ENCODE measurements around the gene WDR33.

The WDR33 gene

DNA sequence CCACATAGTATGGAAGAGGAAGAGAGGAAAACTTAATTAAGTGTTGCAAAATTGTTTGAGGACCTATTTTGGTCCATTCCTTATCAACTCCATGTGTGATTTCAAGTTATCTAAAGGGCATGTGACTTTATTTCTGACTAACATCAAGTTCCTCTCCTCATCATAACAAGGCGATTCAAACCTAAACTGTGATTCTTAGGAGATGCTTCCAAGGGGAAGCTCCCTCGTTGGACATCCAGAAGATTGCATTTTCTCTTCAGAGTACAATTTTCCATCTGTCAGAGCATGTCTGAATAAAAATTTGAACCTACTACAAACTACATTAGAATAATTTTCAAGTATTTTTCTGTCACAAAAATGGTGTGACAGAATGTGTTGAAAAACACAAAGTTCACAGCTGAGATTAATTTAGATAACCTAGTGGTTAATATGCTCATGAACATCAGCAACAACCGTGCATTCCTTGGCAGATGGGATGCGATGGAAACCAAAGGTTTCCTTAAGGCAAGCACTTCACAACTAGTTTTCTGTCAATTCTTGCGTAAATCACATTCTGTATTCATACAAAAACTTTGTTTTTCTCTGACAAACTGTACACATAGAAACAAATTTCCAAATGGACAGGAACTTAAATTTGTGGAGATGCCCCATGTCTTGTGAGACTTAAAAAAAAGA is 105.4 kb downstream of the WDR33 start:
- TF ChIP-seq YY1 (IDR thresholded peaks at IDR 0.05; ENCODE audit: insufficient read depth, insufficient read length) (no peak), ZNF274 (IDR thresholded peaks at IDR 0.05; ENCODE audit: low read depth, low read length) (no peak), SUZ12 (IDR thresholded peaks at IDR 0.05; ENCODE audit: extremely low read depth, insufficient read depth, insufficient read length) (no peak)
- no peaks in the 10 kb centered on the region for H3K27me3 ChIP-seq (ENCODE audit: insufficient read depth, insufficient read length)
- H3K36me3 ChIP-seq (ENCODE audit: insufficient read depth, insufficient read length, low read length), result peaks cover 76% of the 10 kb centered on the region
- no peak overlapping the region for H3K9ac ChIP-seq (ENCODE audit: insufficient read length, low read depth)
- no peaks in the 10 kb centered on the region for H3K9me3 ChIP-seq (ENCODE audit: insufficient read depth, low read length)
- no peak overlapping the region for H3K4me3 ChIP-seq (ENCODE audit: insufficient read length, low read depth)
- no peak for DNase-seq (ENCODE audit: low read depth, low spot score)
- H3K4me1 ChIP-seq (ENCODE audit: insufficient read depth, insufficient read length), result peaks cover 6% of the 10 kb centered on the region

DNA sequence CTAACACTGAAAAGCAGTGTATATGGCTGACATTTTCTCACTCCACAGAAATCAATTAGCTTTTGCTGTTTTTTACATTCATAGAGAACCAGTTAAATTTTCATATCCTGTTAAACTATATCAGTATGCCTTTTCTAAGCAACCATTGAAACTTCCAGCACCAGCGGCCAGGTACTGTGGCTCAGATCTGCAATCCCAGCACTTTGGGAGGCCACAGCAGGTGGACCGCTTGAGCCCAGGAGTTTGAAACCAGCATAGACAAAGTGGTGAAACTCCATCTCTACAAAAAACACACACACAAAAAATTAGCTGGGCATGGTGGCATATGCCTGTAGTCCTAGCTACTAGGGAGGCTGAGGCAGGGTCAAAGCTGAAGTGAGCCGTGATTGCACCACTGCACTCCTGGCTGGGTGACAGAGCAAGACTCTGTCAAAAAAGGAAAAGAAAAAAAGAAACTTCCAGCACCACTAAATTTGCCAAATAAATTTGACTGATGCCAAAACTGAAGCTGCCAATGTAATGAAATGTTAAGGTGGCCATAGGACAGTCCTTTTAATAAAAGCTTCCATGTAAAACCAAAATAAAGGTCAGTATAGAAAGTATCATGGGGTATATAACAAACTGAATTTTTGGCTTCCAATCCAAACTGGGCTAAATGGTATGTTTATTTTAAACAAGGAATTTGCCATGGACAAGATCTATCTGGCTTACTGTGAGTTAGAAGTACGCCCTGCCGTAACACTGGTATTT is 106.2 kb downstream of the WDR33 start:
- Histone ChIP-seq H3K27me3 (ENCODE audit: insufficient read depth, insufficient read length) (no peaks in the 10 kb centered on the region), H3K4me3 (ENCODE audit: insufficient read length, low read depth) (no peak overlapping the region), H3K9me3 (ENCODE audit: insufficient read depth, low read length) (no peaks in the 10 kb centered on the region), H3K9ac (ENCODE audit: insufficient read length, low read depth) (no peak overlapping the region), H3K36me3 (ENCODE audit: insufficient read depth, insufficient read length, low read length) (peaks cover 69% of the 10 kb centered on the region), H3K4me1 (ENCODE audit: insufficient read depth, insufficient read length) (peaks cover 6% of the 10 kb centered on the region)
- DNase-seq (ENCODE audit: low read depth, low spot score), result no peak
- TF ChIP-seq SUZ12 (IDR thresholded peaks at IDR 0.05; ENCODE audit: extremely low read depth, insufficient read depth, insufficient read length) (no peak), YY1 (IDR thresholded peaks at IDR 0.05; ENCODE audit: insufficient read depth, insufficient read length) (no peak), ZNF274 (IDR thresholded peaks at IDR 0.05; ENCODE audit: low read depth, low read length) (no peak)

DNA sequence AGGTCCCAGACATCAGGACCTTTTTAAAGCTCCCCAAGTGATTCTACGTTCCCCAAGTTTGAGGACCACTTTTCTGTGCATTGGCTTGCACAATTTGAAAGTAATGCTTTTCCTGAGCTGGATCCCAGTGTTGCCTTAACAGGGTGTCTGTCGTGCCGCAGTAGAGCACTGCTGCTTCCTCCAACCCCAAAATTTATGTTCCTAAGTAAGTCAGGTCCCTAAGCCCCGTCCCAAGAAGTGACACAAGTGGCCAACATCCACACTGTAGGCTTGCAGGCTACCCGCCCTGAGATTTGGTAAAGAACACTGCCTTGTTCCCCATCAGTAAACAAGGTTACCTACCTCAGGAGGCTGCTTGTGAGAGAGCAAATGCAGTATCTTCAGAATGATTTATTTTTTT is 107.7 kb downstream of the WDR33 start:
- H3K9ac ChIP-seq (ENCODE audit: insufficient read length, low read depth), result no peak overlapping the region
- TF ChIP-seq YY1 (IDR thresholded peaks at IDR 0.05; ENCODE audit: insufficient read depth, insufficient read length), result no peak
- no peak for TF ChIP-seq SUZ12 (IDR thresholded peaks at IDR 0.05; ENCODE audit: extremely low read depth, insufficient read depth, insufficient read length)
- TF ChIP-seq ZNF274 (IDR thresholded peaks at IDR 0.05; ENCODE audit: low read depth, low read length), result no peak

DNA sequence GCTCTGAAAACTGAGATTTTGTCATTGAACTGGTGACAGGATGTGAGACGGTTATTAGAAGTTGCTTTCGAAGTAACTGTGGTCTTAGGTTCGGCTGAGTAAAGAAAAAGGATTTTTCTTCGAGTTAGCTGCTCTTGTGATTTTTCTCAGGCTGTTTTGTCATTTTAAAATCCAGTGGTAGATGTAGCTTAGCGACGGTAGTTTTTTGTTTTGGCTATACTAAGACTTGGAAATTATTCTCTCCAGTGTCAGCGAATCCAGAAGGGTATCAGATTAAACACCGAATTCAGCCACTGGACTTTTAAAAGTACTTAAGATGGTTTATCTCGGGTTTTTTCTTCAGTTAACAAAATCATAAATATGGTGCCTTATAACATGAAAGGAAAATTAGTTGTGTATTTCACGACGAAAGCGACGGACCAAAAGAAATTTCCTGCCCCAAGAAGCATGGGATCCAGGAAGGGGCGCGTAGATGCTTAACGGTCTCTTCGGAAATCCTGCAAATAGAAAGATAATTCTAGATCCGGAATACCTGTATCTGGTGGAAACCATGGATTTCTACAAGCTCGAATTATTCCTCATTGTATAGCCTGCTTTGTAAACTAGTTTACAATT is 108.5 kb downstream of the WDR33 start:
- H3K27me3 ChIP-seq (ENCODE audit: insufficient read depth, insufficient read length), result peaks cover 7% of the 10 kb centered on the region
- peaks cover 46% of the 10 kb centered on the region for H3K36me3 ChIP-seq (ENCODE audit: insufficient read depth, insufficient read length, low read length)
- peak overlapping the region; percentile 82 for H3K4me3 ChIP-seq (ENCODE audit: insufficient read length, low read depth)
- no peak for DNase-seq (ENCODE audit: low read depth, low spot score)
- H3K4me1 ChIP-seq (ENCODE audit: insufficient read depth, insufficient read length), result peaks cover 4% of the 10 kb centered on the region
- H3K9ac ChIP-seq (ENCODE audit: insufficient read length, low read depth), result peak overlapping the region; percentile 94
- no peaks in the 10 kb centered on the region for H3K9me3 ChIP-seq (ENCODE audit: insufficient read depth, low read length)
- TF ChIP-seq SUZ12 (IDR thresholded peaks at IDR 0.05; ENCODE audit: extremely low read depth, insufficient read depth, insufficient read length) (no peak), ZNF274 (IDR thresholded peaks at IDR 0.05; ENCODE audit: low read depth, low read length) (no peak), YY1 (IDR thresholded peaks at IDR 0.05; ENCODE audit: insufficient read depth, insufficient read length) (no peak)

More for the DNA sequence above, 107.7 kb downstream of the WDR33 start:
- Histone ChIP-seq H3K36me3 (ENCODE audit: insufficient read depth, insufficient read length, low read length) (peaks cover 53% of the 10 kb centered on the region), H3K4me1 (ENCODE audit: insufficient read depth, insufficient read length) (peaks cover 5% of the 10 kb centered on the region), H3K4me3 (ENCODE audit: insufficient read length, low read depth) (no peak overlapping the region), H3K27me3 (ENCODE audit: insufficient read depth, insufficient read length) (peaks cover 6% of the 10 kb centered on the region), H3K9me3 (ENCODE audit: insufficient read depth, low read length) (no peaks in the 10 kb centered on the region)
- DNase-seq (ENCODE audit: low read depth, low spot score), result no peak

DNA sequence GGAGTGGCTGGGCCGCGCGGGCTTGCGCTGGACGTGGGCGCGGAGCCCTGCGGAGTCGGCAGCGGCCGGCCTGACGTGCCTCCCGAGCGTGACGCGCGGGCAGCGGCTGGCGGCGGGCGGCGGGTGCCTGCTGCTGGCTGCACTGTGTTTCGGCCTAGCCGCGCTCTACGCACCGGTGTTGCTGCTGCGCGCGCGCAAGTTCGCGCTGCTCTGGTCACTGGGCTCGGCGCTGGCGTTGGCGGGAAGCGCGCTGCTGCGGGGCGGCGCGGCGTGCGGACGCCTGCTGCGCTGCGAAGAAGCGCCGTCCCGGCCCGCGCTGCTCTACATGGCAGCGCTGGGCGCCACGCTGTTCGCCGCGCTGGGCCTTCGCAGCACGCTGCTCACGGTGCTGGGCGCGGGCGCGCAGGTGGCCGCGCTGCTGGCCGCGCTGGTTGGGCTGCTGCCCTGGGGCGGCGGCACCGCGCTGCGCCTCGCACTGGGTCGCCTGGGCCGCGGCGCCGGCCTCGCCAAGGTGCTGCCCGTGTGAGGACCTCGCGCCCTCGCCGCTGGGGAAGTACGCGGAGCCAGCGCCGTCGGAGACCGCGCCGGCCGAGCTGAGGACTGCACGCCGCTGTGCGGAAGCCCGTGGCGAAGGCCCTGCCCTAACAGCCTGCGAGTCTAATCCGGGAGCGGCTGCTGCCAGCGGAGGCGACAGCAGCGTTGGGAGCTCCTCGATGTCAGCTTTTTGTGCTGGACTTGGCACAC is 109.1 kb downstream of the WDR33 start:
- Histone ChIP-seq H3K9ac (ENCODE audit: insufficient read length, low read depth) (peak overlapping the region; percentile 94), H3K4me3 (ENCODE audit: insufficient read length, low read depth) (peak overlapping the region; percentile 82), H3K36me3 (ENCODE audit: insufficient read depth, insufficient read length, low read length) (peaks cover 41% of the 10 kb centered on the region), H3K27me3 (ENCODE audit: insufficient read depth, insufficient read length) (peaks cover 7% of the 10 kb centered on the region), H3K9me3 (ENCODE audit: insufficient read depth, low read length) (no peaks in the 10 kb centered on the region), H3K4me1 (ENCODE audit: insufficient read depth, insufficient read length) (peaks cover 4% of the 10 kb centered on the region)
- TF ChIP-seq YY1 (IDR thresholded peaks at IDR 0.05; ENCODE audit: insufficient read depth, insufficient read length) (no peak), ZNF274 (IDR thresholded peaks at IDR 0.05; ENCODE audit: low read depth, low read length) (no peak), SUZ12 (IDR thresholded peaks at IDR 0.05; ENCODE audit: extremely low read depth, insufficient read depth, insufficient read length) (no peak)
- peak; percentile 63 for DNase-seq (ENCODE audit: low read depth, low spot score)

DNA sequence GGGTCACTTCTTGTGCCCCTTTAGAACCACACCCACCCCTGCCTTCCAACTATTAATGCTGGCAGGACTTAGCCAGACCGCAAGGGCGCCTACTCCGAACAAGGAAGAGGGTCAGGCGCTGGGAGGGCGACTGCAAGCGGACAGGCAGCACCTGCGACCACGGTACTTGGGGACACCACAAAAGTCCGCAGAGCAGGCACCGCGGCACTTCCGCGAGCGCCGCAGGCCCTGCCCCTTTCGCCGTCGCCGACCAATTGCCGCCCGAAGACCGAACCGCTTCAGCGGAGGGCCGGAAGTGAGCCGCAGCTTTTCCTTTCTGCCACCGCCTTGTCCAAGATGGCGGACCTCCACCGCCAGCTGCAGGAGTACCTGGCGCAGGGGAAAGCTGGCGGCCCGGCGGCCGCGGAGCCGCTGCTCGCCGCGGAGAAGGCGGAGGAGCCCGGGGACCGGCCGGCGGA is 109.7 kb downstream of the WDR33 start, which contains the start of gene SFT2D3:
Gene SFT2D3, plus strand, starts transcription at position 305 of the 458 bp plus-strand sequence. Its CDS starts 32 bp downstream, at position 337.
- Histone ChIP-seq H3K36me3 (ENCODE audit: insufficient read depth, insufficient read length, low read length) (peaks cover 35% of the 10 kb centered on the region), H3K9ac (ENCODE audit: insufficient read length, low read depth) (peak within 1 kb of the TSS; percentile 94), H3K4me1 (ENCODE audit: insufficient read depth, insufficient read length) (peaks cover 4% of the 10 kb centered on the region), H3K9me3 (ENCODE audit: insufficient read depth, low read length) (no peaks in the 10 kb centered on the region), H3K4me3 (ENCODE audit: insufficient read length, low read depth) (peak within 1 kb of the TSS; percentile 82), H3K27me3 (ENCODE audit: insufficient read depth, insufficient read length) (peaks cover 7% of the 10 kb centered on the region)
- DNase-seq (ENCODE audit: low read depth, low spot score), result peak; percentile 92
- TF ChIP-seq YY1 (IDR thresholded peaks at IDR 0.05; ENCODE audit: insufficient read depth, insufficient read length) (peak; percentile 89), SUZ12 (IDR thresholded peaks at IDR 0.05; ENCODE audit: extremely low read depth, insufficient read depth, insufficient read length) (no peak), ZNF274 (IDR thresholded peaks at IDR 0.05; ENCODE audit: low read depth, low read length) (no peak)
